Measurements from ENCODE around the gene TBCA.

DNA sequence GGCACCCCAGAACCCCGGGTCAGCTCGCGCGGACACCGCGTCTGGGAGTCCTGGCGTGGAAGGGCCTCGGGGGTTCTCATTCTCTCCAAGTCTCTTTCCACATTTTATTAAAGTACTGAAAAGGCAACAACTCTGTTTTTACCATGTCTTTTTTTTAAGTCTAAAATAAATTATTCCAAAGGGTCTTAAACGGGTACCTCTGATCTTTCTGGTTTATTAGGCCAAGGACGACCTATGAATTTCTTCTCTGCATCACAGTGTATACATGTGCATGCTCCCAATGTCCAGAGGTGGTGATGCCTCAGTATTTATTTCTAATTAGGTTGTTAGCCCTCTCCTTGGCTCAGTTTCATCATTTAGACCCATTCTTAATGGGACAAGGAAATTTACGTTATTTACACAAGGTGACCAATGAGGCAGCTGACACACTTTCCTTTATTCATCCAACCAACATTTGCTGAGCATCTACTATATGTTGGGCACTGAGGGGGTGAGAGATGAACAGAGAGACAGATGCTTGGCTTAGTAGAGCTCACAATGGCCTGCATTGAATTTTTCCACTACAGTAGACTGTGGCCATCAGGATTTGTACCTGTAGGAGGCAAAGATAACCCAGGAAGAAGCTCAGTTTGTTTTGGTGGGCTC, 130.0 kb downstream of the TBCA start:
- TF ChIP-seq, protein P1, sequence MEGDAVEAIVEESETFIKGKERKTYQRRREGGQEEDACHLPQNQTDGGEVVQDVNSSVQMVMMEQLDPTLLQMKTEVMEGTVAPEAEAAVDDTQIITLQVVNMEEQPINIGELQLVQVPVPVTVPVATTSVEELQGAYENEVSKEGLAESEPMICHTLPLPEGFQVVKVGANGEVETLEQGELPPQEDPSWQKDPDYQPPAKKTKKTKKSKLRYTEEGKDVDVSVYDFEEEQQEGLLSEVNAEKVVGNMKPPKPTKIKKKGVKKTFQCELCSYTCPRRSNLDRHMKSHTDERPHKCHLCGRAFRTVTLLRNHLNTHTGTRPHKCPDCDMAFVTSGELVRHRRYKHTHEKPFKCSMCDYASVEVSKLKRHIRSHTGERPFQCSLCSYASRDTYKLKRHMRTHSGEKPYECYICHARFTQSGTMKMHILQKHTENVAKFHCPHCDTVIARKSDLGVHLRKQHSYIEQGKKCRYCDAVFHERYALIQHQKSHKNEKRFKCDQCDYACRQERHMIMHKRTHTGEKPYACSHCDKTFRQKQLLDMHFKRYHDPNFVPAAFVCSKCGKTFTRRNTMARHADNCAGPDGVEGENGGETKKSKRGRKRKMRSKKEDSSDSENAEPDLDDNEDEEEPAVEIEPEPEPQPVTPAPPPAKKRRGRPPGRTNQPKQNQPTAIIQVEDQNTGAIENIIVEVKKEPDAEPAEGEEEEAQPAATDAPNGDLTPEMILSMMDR (conservative IDR thresholded peaks at IDR 0.05 in 1 of 2, IDR thresholded peaks at IDR 0.05 in 1 of 2; ENCODE audit: extremely low read depth in 1 of 2, insufficient read depth in 1 of 2, low read depth in 1 of 2, low read length in 2 of 2), result no peak
- peak; percentile 33 for TF ChIP-seq EZH2 (IDR thresholded peaks at IDR 0.05; ENCODE audit: borderline replicate concordance, low read length)

Data from mammary epithelial cell (primary cell).